Putamen (tissue), 1 donor: Measurements from ENCODE around the gene DUSP21.
"Not testable (repeated sequence)": the region's sequence is repeated elsewhere in the genome, so short reads cannot be mapped to it uniquely, and the experiment has no call there.

Source experiments
- DNase-seq: peaks from one replicate; pipeline ENCODE4 v3.0.0-alpha.2; 2016; ENCODE audit warnings: low spot score

The DUSP21 gene

GRCh38 chrX:44876086-44876485, 32.3 kb downstream of the DUSP21 start:
- DNase-seq = no peak

DNA sequence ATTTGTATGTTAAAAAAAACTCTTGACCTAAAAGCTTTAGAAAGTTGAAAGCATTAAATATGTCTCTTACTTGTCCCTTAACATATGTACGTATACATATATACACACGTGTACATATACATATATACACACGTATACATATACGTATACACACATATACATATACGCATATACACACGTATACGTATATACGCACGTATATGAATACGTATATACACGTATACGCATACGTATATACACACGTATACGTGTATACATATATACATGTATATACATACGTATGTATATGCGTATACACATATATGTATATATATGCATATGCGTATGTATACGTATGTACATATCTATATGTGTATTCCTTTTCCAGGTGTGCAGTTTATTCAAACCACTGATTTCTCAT, 32.9 kb downstream of the DUSP21 start:
- DNase-seq = no peak

GRCh38 chrX:44878780-44879179, 35.0 kb downstream of the DUSP21 start:
- no peak for DNase-seq

DNA sequence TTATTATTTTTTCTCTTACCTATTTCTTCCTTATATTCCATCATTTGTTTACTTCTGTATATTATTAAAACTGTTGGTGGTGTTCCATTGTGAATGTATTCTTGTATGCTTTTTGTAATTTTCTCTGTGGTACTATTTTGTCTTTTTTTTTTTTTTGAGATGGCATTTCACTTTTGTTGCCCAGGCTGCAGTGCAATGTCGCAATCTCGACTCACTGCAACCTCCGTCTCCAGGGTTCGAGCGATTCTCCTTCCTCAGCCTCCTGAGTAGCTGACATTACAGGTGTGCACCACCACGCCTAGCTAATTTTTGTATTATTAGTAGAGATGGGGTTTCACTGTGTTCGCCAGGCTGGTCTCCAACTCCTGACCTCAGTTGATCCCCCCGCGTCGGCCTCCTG, 37.7 kb downstream of the DUSP21 start:
- DNase-seq = no peak

GRCh38 chrX:44882635-44883034, 38.8 kb downstream of the DUSP21 start:
- DNase-seq = no peak

DNA sequence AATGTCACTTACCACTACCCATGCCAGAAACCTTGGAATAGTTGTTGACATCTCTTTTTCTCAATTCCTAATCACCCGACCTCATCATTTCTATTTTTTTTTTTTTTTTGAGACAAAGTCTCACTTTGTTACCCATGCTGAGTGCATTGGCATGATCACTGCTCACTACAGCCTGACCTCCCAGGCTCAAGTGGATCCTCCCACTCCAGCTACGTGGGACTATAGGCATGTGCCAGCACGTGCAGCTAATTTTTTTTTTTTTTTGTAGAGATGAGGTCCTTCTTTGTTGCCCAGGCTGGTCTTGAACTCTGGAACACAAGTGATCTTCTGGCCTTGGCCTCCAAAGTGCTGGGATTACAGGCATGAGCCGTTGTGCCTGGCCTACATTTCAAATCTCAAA, 41.1 kb downstream of the DUSP21 start:
- no peak for DNase-seq

DNA sequence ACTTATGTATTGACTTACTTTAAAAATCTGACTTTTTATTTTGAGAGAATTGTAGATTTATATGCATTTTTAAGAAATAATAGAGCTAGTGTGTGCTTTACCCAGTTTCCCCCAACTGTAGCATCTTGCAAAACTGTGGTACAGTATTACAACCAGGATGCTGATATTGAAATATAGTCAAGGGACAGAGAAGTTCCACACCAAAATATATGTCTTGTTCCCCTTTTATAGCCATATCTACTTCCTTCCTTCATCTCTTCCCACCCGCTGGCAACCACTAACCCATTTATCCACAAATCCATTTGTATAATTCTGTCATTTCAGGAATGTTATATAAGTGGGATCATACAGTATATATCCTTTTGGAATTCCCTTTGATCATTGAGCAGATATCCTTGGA, 46.0 kb downstream of the DUSP21 start:
- no peak for DNase-seq

DNA sequence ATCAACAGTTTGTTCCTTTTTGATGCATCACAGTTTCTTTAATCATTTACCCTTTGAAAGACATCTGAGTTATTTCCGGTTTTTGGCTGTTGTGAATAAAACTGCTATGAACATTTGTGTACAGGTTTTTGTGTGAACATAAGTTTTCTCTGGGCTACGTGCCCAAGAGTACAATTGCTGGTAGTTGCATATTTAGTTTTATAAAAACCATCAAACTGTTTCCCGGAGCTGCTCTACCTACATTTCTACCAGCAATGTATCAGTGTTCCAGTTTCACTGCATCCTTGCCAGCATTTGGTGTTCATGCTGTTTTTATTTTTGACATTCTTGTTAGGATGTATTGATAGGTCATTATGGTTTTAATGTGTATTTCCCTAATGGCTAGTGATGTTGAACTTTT, 46.4 kb downstream of the DUSP21 start:
- DNase-seq = no peak

- not testable (repeated sequence) for DNase-seq
Observed at GRCh38 chrX:44890687-44891086, 46.9 kb downstream of the DUSP21 start.

- DNase-seq = no peak
Observed at GRCh38 chrX:44891642-44892041, 47.8 kb downstream of the DUSP21 start.
